ENCODE data around the gene C1orf159. TPM values are rescaled to one million over a fixed set of nuclear protein-coding genes. Genes with fewer than 3 reads are reported as not detected.
A peak's percentile ranks its signal among the peaks of the same experiment; 100 is the strongest.
"Not testable (repeated sequence)": the region's sequence is repeated elsewhere in the genome, so short reads cannot be mapped to it uniquely, and the experiment has no call there.

C1orf159 gene
- polyA plus RNA-seq, 12 donors, result 3.5 to 11.4 (median 5.6) TPM; not detected in 1

- DNase-seq, result no peak
Measured at GRCh38 chr1:1082239-1082775, 33.6 kb downstream of the C1orf159 start.

GRCh38 chr1:1081311-1082238 lies 34.3 kb downstream of the C1orf159 start:
- DNase-seq, result no peak

- DNase-seq, result no peak
Measured at GRCh38 chr1:1080951-1081310, 35.0 kb downstream of the C1orf159 start.

- DNase-seq, result peak; percentile 65
Measured at GRCh38 chr1:1080122-1080757, 35.6 kb downstream of the C1orf159 start.

- peak; percentile 47 for DNase-seq
Measured at GRCh38 chr1:1079408-1080121, 36.3 kb downstream of the C1orf159 start.

- DNase-seq, result not testable (repeated sequence)
Measured at GRCh38 chr1:1077396-1077795, 38.5 kb downstream of the C1orf159 start.

- no peak for DNase-seq
Measured at GRCh38 chr1:1075148-1075935, 40.5 kb downstream of the C1orf159 start.

- no peak for DNase-seq
Measured at GRCh38 chr1:1074631-1075147, 41.2 kb downstream of the C1orf159 start.

GRCh38 chr1:1073743-1074587 lies 41.9 kb downstream of the C1orf159 start, which contains the start of gene RNF223:
RNF223 (minus strand) TSS chr1:1074306; CDS start chr1:1072566, 1,740 bp downstream.
- no peak for DNase-seq

- no peak for DNase-seq
Measured at GRCh38 chr1:1072849-1073742, 42.8 kb downstream of the C1orf159 start.

- DNase-seq, result no peak
Measured at GRCh38 chr1:1072299-1072848, 43.5 kb downstream of the C1orf159 start.

GRCh38 chr1:1071486-1072298 lies 44.2 kb downstream of the C1orf159 start:
- no peak for DNase-seq

GRCh38 chr1:1069711-1070676 lies 45.9 kb downstream of the C1orf159 start:
- no peak for DNase-seq

- DNase-seq, result peak; percentile 25
Measured at GRCh38 chr1:1069056-1069710, 46.7 kb downstream of the C1orf159 start.

GRCh38 chr1:1068517-1069055 lies 47.3 kb downstream of the C1orf159 start:
- no peak for DNase-seq
